Measurements from ENCODE around the gene KRTAP10-1.

GRCh38 chr21:44567481-44568171 lies 27.6 kb upstream of the KRTAP10-1 start:
- no peak for TF ChIP-seq CTCF (IDR thresholded peaks at IDR 0.05)
- no peak for TF ChIP-seq EZH2 (IDR thresholded peaks at IDR 0.05)
- TF ChIP-seq EZH2phosphoT487 (IDR thresholded peaks at IDR 0.05) = no peak

All from neural progenitor cell (in vitro differentiated cells).